BLaER1 (cell line): ENCODE data around the gene TMPRSS6.
A peak's percentile ranks its signal among the peaks of the same experiment; 100 is the strongest.

ENCODE experiments used
- H3K27ac ChIP-seq: shearing (Covaris generic); formaldehyde crosslinking; 2 replicates; pipeline ENCODE4 v1.8.1; 2022
- H3K27me3 ChIP-seq: shearing (Covaris generic); formaldehyde crosslinking; 2 replicates; pipeline ENCODE4 v1.8.1; 2022
- H3K36me3 ChIP-seq: shearing (Covaris generic); formaldehyde crosslinking; 2 replicates; pipeline ENCODE4 v1.8.1; 2022
- H3K4me1 ChIP-seq: shearing (Covaris generic); formaldehyde crosslinking; 2 replicates; pipeline ENCODE4 v1.8.1; 2022
- H3K4me2 ChIP-seq: shearing (Covaris generic); formaldehyde crosslinking; 2 replicates; pipeline ENCODE4 v1.8.1; 2022
- H3K4me3 ChIP-seq: shearing (Covaris generic); formaldehyde crosslinking; 2 replicates; pipeline ENCODE4 v1.8.1; 2022
- H3K9ac ChIP-seq: shearing (Covaris generic); formaldehyde crosslinking; 2 replicates; pipeline ENCODE4 v1.8.1; 2022
- H3K9me3 ChIP-seq: shearing (Covaris generic); formaldehyde crosslinking; 2 replicates; pipeline ENCODE4 v1.8.1; 2022
- H4K20me1 ChIP-seq: shearing (Covaris generic); formaldehyde crosslinking; 2 replicates; pipeline ENCODE4 v1.8.1; 2022
- Cebpa-rat ChIP-seq: shearing (Covaris generic); IDR thresholded peaks from 2 replicates; pipeline ENCODE4 v1.8.1; 2022

TMPRSS6 gene

GRCh38 chr22:37119872-37120271, 10.4 kb upstream of the TMPRSS6 start:
- Histone ChIP-seq H3K27ac (no peak overlapping the region), H3K4me2 (no peak overlapping the region), H3K9me3 (no peaks in the 10 kb centered on the region), H4K20me1 (no peaks in the 10 kb centered on the region), H3K9ac (no peak overlapping the region), H3K27me3 (no peaks in the 10 kb centered on the region), H3K4me1 (peaks cover 13% of the 10 kb centered on the region), H3K4me3 (no peak overlapping the region), H3K36me3 (no peaks in the 10 kb centered on the region)
- TF ChIP-seq Cebpa-rat: no peak

- Histone ChIP-seq H3K4me1 (peaks cover 13% of the 10 kb centered on the region), H3K4me2 (no peak overlapping the region), H3K27ac (no peak overlapping the region), H3K27me3 (no peaks in the 10 kb centered on the region), H3K9me3 (no peaks in the 10 kb centered on the region), H3K36me3 (no peaks in the 10 kb centered on the region), H4K20me1 (no peaks in the 10 kb centered on the region), H3K9ac (no peak overlapping the region), H3K4me3 (no peak overlapping the region)
- TF ChIP-seq Cebpa-rat: no peak
Observed at GRCh38 chr22:37118083-37118482, 8.6 kb upstream of the TMPRSS6 start.

DNA sequence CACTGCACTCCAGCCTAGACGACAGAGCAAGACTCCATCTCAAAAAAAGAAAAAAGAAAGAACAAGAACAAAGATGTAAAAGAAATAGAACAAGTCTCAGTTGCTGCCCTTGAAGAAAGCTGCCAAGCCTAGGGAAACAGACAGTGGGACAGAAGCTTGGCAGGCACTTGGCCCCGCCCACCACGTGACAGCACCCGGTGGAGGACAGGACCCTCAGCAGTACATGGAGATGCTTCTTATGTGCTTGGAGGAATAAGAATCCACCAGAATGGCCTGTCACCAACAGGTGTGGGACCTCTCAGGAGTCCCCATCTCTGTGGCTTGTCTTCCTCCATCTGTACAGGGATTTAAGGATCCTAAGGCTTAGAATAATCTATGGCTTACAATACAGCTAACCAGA, 7.6 kb upstream of the TMPRSS6 start:
- H3K4me1 ChIP-seq: peaks cover 4% of the 10 kb centered on the region
- H3K9ac ChIP-seq: no peak overlapping the region
- H3K4me2 ChIP-seq: no peak overlapping the region
- no peaks in the 10 kb centered on the region for H3K27me3 ChIP-seq
- H3K27ac ChIP-seq: no peak overlapping the region
- TF ChIP-seq Cebpa-rat: no peak
- no peaks in the 10 kb centered on the region for H3K36me3 ChIP-seq
- no peak overlapping the region for H3K4me3 ChIP-seq
- H3K9me3 ChIP-seq: no peaks in the 10 kb centered on the region
- H4K20me1 ChIP-seq: no peaks in the 10 kb centered on the region

DNA sequence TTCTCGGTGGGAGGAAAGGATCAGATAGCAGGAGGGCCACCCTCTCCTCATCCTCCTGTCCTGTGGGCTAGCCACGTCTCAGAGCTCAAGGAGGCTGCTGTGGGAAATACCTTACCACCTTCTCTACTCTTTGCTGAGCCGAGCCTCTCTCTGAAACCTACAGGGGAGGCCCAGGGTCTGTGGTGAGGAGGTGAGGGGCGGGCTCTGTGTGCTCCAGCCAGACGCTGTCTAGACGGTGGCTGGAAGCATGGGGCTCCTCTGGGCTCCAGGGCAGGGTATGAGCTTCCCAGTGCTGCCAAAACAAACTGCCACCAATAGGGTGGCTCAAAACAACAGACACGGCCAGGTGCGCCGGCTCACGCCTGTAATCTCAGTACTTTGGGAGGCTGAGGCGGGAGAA, 5.5 kb upstream of the TMPRSS6 start:
- Histone ChIP-seq H3K4me2 (no peak overlapping the region), H4K20me1 (no peaks in the 10 kb centered on the region), H3K9ac (no peak overlapping the region), H3K9me3 (no peaks in the 10 kb centered on the region), H3K4me3 (no peak overlapping the region), H3K27me3 (no peaks in the 10 kb centered on the region), H3K27ac (no peak overlapping the region), H3K4me1 (no peaks in the 10 kb centered on the region), H3K36me3 (no peaks in the 10 kb centered on the region)
- TF ChIP-seq Cebpa-rat: no peak

DNA sequence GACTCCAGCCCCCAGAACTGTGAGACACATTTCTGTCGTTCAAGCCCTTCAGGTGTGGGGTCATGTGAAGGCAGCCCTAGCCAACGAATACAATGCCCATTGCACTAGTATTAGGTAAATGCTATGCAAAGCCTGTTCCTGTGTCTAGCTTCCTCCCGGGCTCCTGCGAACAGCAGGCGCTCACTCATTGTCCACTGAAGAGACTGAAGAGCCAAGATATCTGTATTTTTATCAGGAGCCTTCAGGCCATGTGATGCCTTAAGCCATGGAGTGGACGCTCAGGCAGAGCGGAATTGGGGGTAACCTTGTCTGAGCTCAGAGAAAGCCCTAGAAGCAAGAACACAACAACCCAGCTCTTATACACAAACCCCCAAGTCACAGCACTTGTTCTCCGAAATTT, 4.2 kb upstream of the TMPRSS6 start:
- no peak overlapping the region for H3K4me3 ChIP-seq
- no peaks in the 10 kb centered on the region for H4K20me1 ChIP-seq
- H3K36me3 ChIP-seq: no peaks in the 10 kb centered on the region
- no peak overlapping the region for H3K27ac ChIP-seq
- no peaks in the 10 kb centered on the region for H3K27me3 ChIP-seq
- peaks cover 9% of the 10 kb centered on the region; the same call in 1 of the 2 replicates for H3K4me1 ChIP-seq
- no peak overlapping the region for H3K4me2 ChIP-seq
- TF ChIP-seq Cebpa-rat: no peak
- H3K9ac ChIP-seq: no peak overlapping the region
- H3K9me3 ChIP-seq: no peaks in the 10 kb centered on the region

- TF ChIP-seq Cebpa-rat: no peak
- Histone ChIP-seq H3K4me2 (no peak overlapping the region), H3K9me3 (no peaks in the 10 kb centered on the region), H3K36me3 (no peaks in the 10 kb centered on the region), H3K4me1 (peaks cover 9% of the 10 kb centered on the region; the same call in 1 of the 2 replicates), H3K27ac (no peak overlapping the region), H4K20me1 (no peaks in the 10 kb centered on the region), H3K27me3 (no peaks in the 10 kb centered on the region), H3K9ac (no peak overlapping the region), H3K4me3 (no peak overlapping the region)
Observed at GRCh38 chr22:37112084-37112728, 2.7 kb upstream of the TMPRSS6 start.

DNA sequence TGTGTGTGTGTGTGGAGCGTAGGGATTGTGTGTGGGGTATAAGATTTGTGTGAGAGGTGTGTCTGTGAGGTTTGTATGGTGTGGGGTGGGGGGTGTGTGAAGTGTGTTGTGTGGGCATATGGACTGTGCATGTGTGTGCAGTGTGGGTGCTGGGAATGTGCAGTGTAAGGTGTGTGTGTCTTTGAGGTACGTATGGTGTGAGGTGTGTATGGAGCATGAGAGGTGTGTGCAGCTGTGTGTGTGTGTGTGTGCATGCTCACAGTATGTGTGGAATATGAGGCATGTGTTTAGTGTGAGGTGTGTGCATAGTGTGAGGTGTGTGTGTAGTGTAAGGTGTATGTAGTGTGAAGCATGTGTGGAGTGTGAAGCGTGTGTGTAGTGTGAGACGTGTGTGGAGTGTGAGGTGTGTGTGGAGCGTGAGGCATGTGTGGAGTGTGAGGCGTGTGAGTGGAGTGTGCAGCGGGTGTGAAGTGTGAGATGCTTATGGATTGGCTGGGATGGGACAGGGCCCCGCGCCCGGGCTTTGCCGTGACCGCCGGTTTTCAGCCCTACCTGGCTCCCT, 1.7 kb upstream of the TMPRSS6 start:
- no peak overlapping the region for H3K9ac ChIP-seq
- peaks cover 9% of the 10 kb centered on the region; the same call in 1 of the 2 replicates for H3K4me1 ChIP-seq
- H4K20me1 ChIP-seq: no peaks in the 10 kb centered on the region
- H3K27ac ChIP-seq: no peak overlapping the region
- no peaks in the 10 kb centered on the region for H3K9me3 ChIP-seq
- H3K36me3 ChIP-seq: no peaks in the 10 kb centered on the region
- H3K4me2 ChIP-seq: no peak overlapping the region
- H3K27me3 ChIP-seq: no peaks in the 10 kb centered on the region
- TF ChIP-seq Cebpa-rat: no peak
- no peak overlapping the region for H3K4me3 ChIP-seq

- Histone ChIP-seq H4K20me1 (no peaks in the 10 kb centered on the region), H3K4me1 (peaks cover 23% of the 10 kb centered on the region), H3K4me2 (no peak overlapping the region), H3K27me3 (no peaks in the 10 kb centered on the region), H3K4me3 (no peak overlapping the region), H3K9me3 (no peaks in the 10 kb centered on the region), H3K27ac (no peak overlapping the region), H3K36me3 (no peaks in the 10 kb centered on the region), H3K9ac (no peak overlapping the region)
- no peak for TF ChIP-seq Cebpa-rat
Observed at GRCh38 chr22:37107816-37108621, 1.5 kb downstream of the TMPRSS6 start.

DNA sequence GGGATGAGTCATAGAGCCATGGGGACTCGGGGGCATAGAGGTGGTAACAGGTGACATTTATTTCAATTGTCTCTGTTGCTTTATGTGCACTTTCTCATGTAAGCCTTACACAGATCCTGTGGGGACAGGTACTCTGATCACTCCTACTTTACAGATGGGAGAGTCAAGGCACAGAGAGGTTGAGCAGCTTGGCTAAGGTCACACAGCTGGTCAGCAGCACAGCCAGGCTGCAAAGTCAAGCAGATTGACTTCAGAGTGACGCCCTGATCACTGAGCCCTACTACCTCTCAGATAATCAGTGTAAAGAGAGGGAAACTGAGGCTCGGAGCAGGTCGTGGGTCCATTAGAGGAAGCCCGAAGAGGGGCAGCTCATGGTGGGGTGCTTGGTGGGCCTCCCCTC, 3.5 kb downstream of the TMPRSS6 start:
- H3K4me2 ChIP-seq: no peak overlapping the region
- no peaks in the 10 kb centered on the region for H4K20me1 ChIP-seq
- H3K27ac ChIP-seq: no peak overlapping the region
- TF ChIP-seq Cebpa-rat: no peak
- H3K4me1 ChIP-seq: peaks cover 29% of the 10 kb centered on the region
- no peaks in the 10 kb centered on the region for H3K36me3 ChIP-seq
- H3K4me3 ChIP-seq: no peak overlapping the region
- H3K9me3 ChIP-seq: no peaks in the 10 kb centered on the region
- H3K9ac ChIP-seq: no peak overlapping the region
- no peaks in the 10 kb centered on the region for H3K27me3 ChIP-seq

GRCh38 chr22:37105154-37105553, 4.4 kb downstream of the TMPRSS6 start:
- Histone ChIP-seq H3K4me3 (no peak overlapping the region), H3K36me3 (no peaks in the 10 kb centered on the region), H3K4me2 (peak overlapping the region; percentile 34; the same call in 1 of the 2 replicates), H3K27ac (no peak overlapping the region), H4K20me1 (no peaks in the 10 kb centered on the region), H3K9me3 (no peaks in the 10 kb centered on the region), H3K4me1 (peaks cover 38% of the 10 kb centered on the region), H3K9ac (no peak overlapping the region), H3K27me3 (no peaks in the 10 kb centered on the region)
- no peak for TF ChIP-seq Cebpa-rat
